GM23338 (cell line): ENCODE data around the gene STKLD1. TPM values are rescaled to one million over a fixed set of nuclear protein-coding genes. Genes with fewer than 3 reads are reported as not detected.

Experiments used
- ATAC-seq: fragments of 200-7000 bp; cut with Tn5 transposase; 3 replicates; pipeline ENCODE4 v1.9.1; 2020
- DNase-seq: peaks from one replicate; pipeline ENCODE4 v3.0.0-alpha.2; 2015; ENCODE audit warnings: low spot score
- H2AFZ ChIP-seq: fragments of 200-600 bp; sonication (generic); 2 replicates; pipeline ENCODE4 v1.8.0; 2016; ENCODE audit warnings: antibody characterized with exemption, mild to moderate bottlenecking, moderate library complexity
- H3F3A ChIP-seq: fragments of 200-600 bp; sonication (generic); replicated peaks from 2 replicates; pipeline ENCODE4 v1.8.0; 2017; ENCODE audit warnings: antibody characterized with exemption, mixed run types, low read depth
- H3K27ac ChIP-seq: fragments of 200-600 bp; sonication (generic); 2 replicates; pipeline ENCODE4 v1.6.1; 2016; ENCODE audit warnings: low read depth
- H3K27me3 ChIP-seq: fragments of 200-600 bp; sonication (generic); 2 replicates; pipeline ENCODE4 v1.8.0; 2016; ENCODE audit warnings: mild to moderate bottlenecking, mixed run types, moderate library complexity; ENCODE audit not compliant: insufficient read depth
- H3K36me3 ChIP-seq: fragments of 200-600 bp; sonication (generic); 2 replicates; pipeline ENCODE4 v1.8.0; 2016; ENCODE audit warnings: mild to moderate bottlenecking; ENCODE audit not compliant: insufficient read depth
- H3K4me1 ChIP-seq: fragments of 200-600 bp; sonication (generic); 2 replicates; pipeline ENCODE4 v1.8.0; 2016; ENCODE audit warnings: mild to moderate bottlenecking, moderate library complexity; ENCODE audit not compliant: insufficient read depth
- H3K4me2 ChIP-seq: fragments of 200-600 bp; sonication (generic); 2 replicates; pipeline ENCODE4 v1.7.1; 2017; ENCODE audit warnings: mixed run types
- H3K4me3 ChIP-seq: fragments of 200-600 bp; sonication (generic); 2 replicates; pipeline ENCODE4 v1.6.1; 2016; ENCODE audit warnings: mixed run types
- H3K79me2 ChIP-seq: fragments of 200-600 bp; sonication (generic); replicated peaks from 2 replicates; pipeline ENCODE4 v1.8.0; 2017; ENCODE audit warnings: mild to moderate bottlenecking; ENCODE audit not compliant: insufficient read depth
- H3K9me2 ChIP-seq: fragments of 200-600 bp; sonication (generic); 2 replicates; pipeline ENCODE4 v1.8.0; 2017; ENCODE audit not compliant: insufficient read depth
- H4K20me1 ChIP-seq: fragments of 200-600 bp; sonication (generic); replicated peaks from 2 replicates; pipeline ENCODE4 v1.8.0; 2017; ENCODE audit warnings: mild to moderate bottlenecking; ENCODE audit not compliant: insufficient read depth
- H3K27ac Mint-ChIP-seq: 2 replicates; pipeline ENCODE4 v1.8.0; 2020; ENCODE audit warnings: inconsistent platforms, mild to moderate bottlenecking, moderate library complexity, mixed read lengths
- H3K27me3 Mint-ChIP-seq: 3 replicates; pipeline ENCODE4 v1.8.0; 2022; ENCODE audit warnings: low read depth, mild to moderate bottlenecking, moderate library complexity, mixed read lengths, inconsistent platforms; ENCODE audit not compliant: insufficient read depth, poor library complexity
- H3K36me3 Mint-ChIP-seq: 3 replicates; pipeline ENCODE4 v1.8.0; 2021; ENCODE audit warnings: low read depth, mild to moderate bottlenecking, inconsistent platforms, moderate library complexity, mixed read lengths
- H3K4me1 Mint-ChIP-seq: 3 replicates; pipeline ENCODE4 v1.8.0; 2020; ENCODE audit warnings: mild to moderate bottlenecking, inconsistent platforms, mixed read lengths
- H3K4me3 Mint-ChIP-seq: 3 replicates; pipeline ENCODE4 v1.8.0; 2021; ENCODE audit warnings: moderate library complexity, mild to moderate bottlenecking, inconsistent platforms, mixed read lengths
- H3K9me3 Mint-ChIP-seq: 3 replicates; pipeline ENCODE4 v1.8.0; 2020; ENCODE audit warnings: moderate library complexity, mild to moderate bottlenecking, inconsistent platforms, mixed read lengths
- CREB1 ChIP-seq: fragments of 250-450 bp; sonication (Bioruptor Pico); IDR thresholded peaks from 2 replicates; pipeline ENCODE4 v1.5.0; 2020; ENCODE audit warnings: low read depth, mild to moderate bottlenecking, moderate library complexity
- CTCF ChIP-seq, 2 experiments: fragments of 200-600 bp in 1 of 2; sonication (generic) in 1 of 2; conservative IDR thresholded peaks; 2 replicates each; pipeline versions ENCODE4 v1.5.1 to v1.6.1; 2016 to 2017; ENCODE audit warnings: antibody characterized with exemption in 2 of 2, low read depth in 2 of 2, mild to moderate bottlenecking in 2 of 2, moderate library complexity in 1 of 2
- ETS1 ChIP-seq: IDR thresholded peaks from 2 replicates; pipeline ENCODE4 v1.6.1; 2016; ENCODE audit warnings: antibody characterized with exemption
- EZH2 ChIP-seq: fragments of 200-600 bp; sonication (generic); IDR thresholded peaks from one replicate; pipeline ENCODE4 v1.8.0; 2017; ENCODE audit warnings: antibody characterized with exemption, mild to moderate bottlenecking, low read depth; ENCODE audit not compliant: unreplicated experiment
- EZH2phosphoT487 ChIP-seq: fragments of 200-600 bp; sonication (generic); IDR thresholded peaks from one replicate; pipeline ENCODE4 v1.8.1; 2018; ENCODE audit warnings: antibody characterized with exemption; ENCODE audit not compliant: unreplicated experiment
- POLR2AphosphoS5 ChIP-seq: IDR thresholded peaks from 2 replicates; pipeline ENCODE4 v1.6.1; 2016; ENCODE audit warnings: antibody characterized with exemption, low read depth
- REST ChIP-seq: IDR thresholded peaks from one replicate; pipeline ENCODE4 v1.6.1; 2018; ENCODE audit warnings: antibody characterized with exemption; ENCODE audit not compliant: unreplicated experiment
- ZNF114 ChIP-seq: fragments of 250-450 bp; sonication (Bioruptor Pico); IDR thresholded peaks from 2 replicates; pipeline ENCODE4 v1.5.0; 2020; ENCODE audit warnings: mild to moderate bottlenecking, moderate library complexity
- polyA plus RNA-seq: library from polyadenylated mRNA; unstranded; fragments of >200 nt; fragmentation: Nextera tagmentation; extraction: Ambion mirVana; gene quantifications from 2 replicates; pipeline ENCODE4 v1.2.1, GENCODE V29; 2016
- total RNA-seq: library from RNA; depleted of rRNA; stranded (reverse); fragments of >200 nt; shearing (Covaris generic); gene quantifications from 2 replicates; pipeline ENCODE4 v1.2.3, GENCODE V29; 2014

STKLD1 gene
- total and polyA plus RNA-seq, 2 experiments from 2014 or later = 0.57 TPM; not detected in 1

GRCh38 chr9:133327834-133328484, 48.2 kb upstream of the STKLD1 start:
- H3K79me2 ChIP-seq = no peaks in the 10 kb centered on the region
- peaks cover 45% of the 10 kb centered on the region for H3K36me3 Mint-ChIP-seq
- H3K4me1 Mint-ChIP-seq = no peaks in the 10 kb centered on the region; the same call in 2 of the 3 replicates
- no peaks in the 10 kb centered on the region for H3K9me2 ChIP-seq
- H3K27me3 ChIP-seq = no peaks in the 10 kb centered on the region
- peaks cover 31% of the 10 kb centered on the region for H3K9me3 Mint-ChIP-seq
- peaks cover 16% of the 10 kb centered on the region; the same call in 1 of the 2 replicates for H3F3A ChIP-seq
- H3K4me1 ChIP-seq = no peaks in the 10 kb centered on the region
- H3K27ac Mint-ChIP-seq = no peak overlapping the region
- H3K36me3 ChIP-seq = peaks cover 5% of the 10 kb centered on the region
- no peak overlapping the region for H3K4me2 ChIP-seq
- peaks cover 5% of the 10 kb centered on the region; the same call in 1 of the 2 replicates for H4K20me1 ChIP-seq
- H3K4me3 Mint-ChIP-seq = no peak overlapping the region
- DNase-seq (no peak), ATAC-seq (no peak)
- no peak overlapping the region for H3K27ac ChIP-seq
- no peak overlapping the region for H2AFZ ChIP-seq
- no peak for TF ChIP-seq CTCF (conservative IDR thresholded peaks at IDR 0.05; ENCODE audit: low read depth in 2 of 2)
- no peak for TF ChIP-seq ZNF114
- no peak for TF ChIP-seq EZH2phosphoT487
- TF ChIP-seq EZH2 = no peak
- TF ChIP-seq REST = no peak
- no peak for TF ChIP-seq CREB1
- no peak for TF ChIP-seq ETS1
- TF ChIP-seq POLR2AphosphoS5 = no peak
- peaks cover 18% of the 10 kb centered on the region for H3K27me3 Mint-ChIP-seq
- H3K4me3 ChIP-seq = no peak overlapping the region
